Neural progenitor cell (in vitro differentiated cells): ENCODE measurements around the gene FES.

Experiments
- EZH2 ChIP-seq: fragments of 200-600 bp; sonication (generic); IDR thresholded peaks from 2 replicates; pipeline ENCODE4 v1.6.1; 2017; ENCODE audit warnings: antibody characterized with exemption, mild to moderate bottlenecking, moderate library complexity
- EZH2phosphoT487 ChIP-seq: fragments of 200-600 bp; sonication (generic); IDR thresholded peaks from 2 replicates; pipeline ENCODE4 v1.6.1; 2017; ENCODE audit warnings: antibody characterized with exemption
- TF ChIP-seq, protein P1 (sequence below): fragments of 200-600 bp; sonication (generic); IDR thresholded peaks from 2 replicates; pipeline ENCODE4 v1.5.1; 2017; ENCODE audit warnings: antibody characterized with exemption, mild to moderate bottlenecking

DNA sequence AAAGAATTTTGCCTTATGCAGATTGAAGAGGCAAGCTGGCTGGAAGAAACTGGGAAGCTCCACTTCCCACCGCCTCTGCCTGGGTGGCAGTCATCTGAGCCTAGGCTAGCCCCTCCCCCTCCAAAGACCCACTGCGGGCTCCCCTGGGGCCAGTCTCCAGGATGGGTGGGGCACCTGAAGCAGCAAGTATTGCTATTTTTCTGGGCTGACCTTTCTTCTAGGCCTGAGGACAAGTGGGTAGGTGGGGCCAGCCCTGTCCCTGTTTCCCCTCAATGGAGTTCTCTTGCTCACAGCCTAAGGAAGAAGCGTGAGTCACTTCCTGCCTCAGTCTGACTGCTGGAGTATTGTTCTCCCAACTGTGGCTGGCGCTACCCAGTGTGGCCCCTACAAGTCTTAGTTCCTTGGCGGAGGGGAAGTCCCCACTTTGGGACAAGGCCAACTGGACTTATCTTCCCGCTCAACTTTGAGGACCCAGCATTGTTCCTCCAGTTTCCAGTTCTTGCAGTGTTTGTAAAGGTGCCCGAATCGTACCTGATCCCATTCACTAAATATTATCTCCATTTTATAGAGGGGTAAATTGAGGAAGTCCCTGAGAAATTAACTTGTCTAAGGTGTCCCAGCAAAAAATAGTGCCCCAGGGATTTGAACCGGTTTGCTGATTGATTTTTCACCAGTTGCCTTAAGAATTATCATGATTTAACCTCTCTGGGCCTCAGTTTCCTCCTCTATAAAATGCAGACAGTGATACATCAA is 14.5 kb upstream of the FES start:
- TF ChIP-seq, protein P1, sequence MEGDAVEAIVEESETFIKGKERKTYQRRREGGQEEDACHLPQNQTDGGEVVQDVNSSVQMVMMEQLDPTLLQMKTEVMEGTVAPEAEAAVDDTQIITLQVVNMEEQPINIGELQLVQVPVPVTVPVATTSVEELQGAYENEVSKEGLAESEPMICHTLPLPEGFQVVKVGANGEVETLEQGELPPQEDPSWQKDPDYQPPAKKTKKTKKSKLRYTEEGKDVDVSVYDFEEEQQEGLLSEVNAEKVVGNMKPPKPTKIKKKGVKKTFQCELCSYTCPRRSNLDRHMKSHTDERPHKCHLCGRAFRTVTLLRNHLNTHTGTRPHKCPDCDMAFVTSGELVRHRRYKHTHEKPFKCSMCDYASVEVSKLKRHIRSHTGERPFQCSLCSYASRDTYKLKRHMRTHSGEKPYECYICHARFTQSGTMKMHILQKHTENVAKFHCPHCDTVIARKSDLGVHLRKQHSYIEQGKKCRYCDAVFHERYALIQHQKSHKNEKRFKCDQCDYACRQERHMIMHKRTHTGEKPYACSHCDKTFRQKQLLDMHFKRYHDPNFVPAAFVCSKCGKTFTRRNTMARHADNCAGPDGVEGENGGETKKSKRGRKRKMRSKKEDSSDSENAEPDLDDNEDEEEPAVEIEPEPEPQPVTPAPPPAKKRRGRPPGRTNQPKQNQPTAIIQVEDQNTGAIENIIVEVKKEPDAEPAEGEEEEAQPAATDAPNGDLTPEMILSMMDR = no peak
- no peak for TF ChIP-seq EZH2
- TF ChIP-seq EZH2phosphoT487 = no peak
